HEK293 (cell line): ENCODE data around the gene SCAF4.

Experiments
- CTCF ChIA-PET: fragments of 350-600 bp; formaldehyde crosslinking; extraction: SDS; loops from one replicate; lab custom pipeline; 2021; ENCODE audit warnings: antibody characterized with exemption; lab: Yijun Ruan, JAX
- POLR2A ChIA-PET: fragments of 300-600 bp; formaldehyde crosslinking; extraction: SDS; loops from one replicate; lab custom pipeline; 2020; ENCODE audit warnings: antibody characterized with exemption, inconsistent platforms; lab: Yijun Ruan, JAX
- H3K27ac ChIP-seq: fragments of 200-500 bp; sonication (Bioruptor generic); 2 replicates; pipeline ENCODE4 v1.5.1; 2014; ENCODE audit warnings: low read depth, low read length, control low read depth, inconsistent platforms; ENCODE audit errors: extremely low read depth
- H3K36me3 ChIP-seq, 2 experiments: fragments of 200-500 bp in 1 of 2; sonication (Bioruptor generic) in 1 of 2; 1 replicate in 1 of 2; 2 replicates in 1 of 2; pipeline ENCODE4 v1.5.1; 2014 to 2017; ENCODE audit warnings: inconsistent platforms in 2 of 2, low read length in 2 of 2; ENCODE audit not compliant: control insufficient read depth in 2 of 2, insufficient read depth in 1 of 2
- H3K4me1 ChIP-seq: fragments of 200-500 bp; sonication (Bioruptor generic); 2 replicates; pipeline ENCODE4 v1.5.1; 2014; ENCODE audit warnings: mild to moderate bottlenecking, low read length, inconsistent platforms; ENCODE audit not compliant: control insufficient read depth, insufficient read depth
- H3K4me3 ChIP-seq: 2 replicates; pipeline ENCODE4 v1.5.1; 2011; ENCODE audit warnings: low read depth, mild to moderate bottlenecking, control low read depth, low read length, moderate library complexity
- H3K9me3 ChIP-seq: fragments of 200-500 bp; sonication (Bioruptor generic); 2 replicates; pipeline ENCODE4 v1.5.1; 2014; ENCODE audit warnings: low read depth, low read length, inconsistent platforms; ENCODE audit not compliant: control insufficient read depth, insufficient read depth
- BCL6B ChIP-seq: fragments of 450-650 bp; formaldehyde crosslinking; IDR thresholded peaks from 2 replicates; pipeline ENCODE4 v1.5.1; 2017; ENCODE audit warnings: missing biosample characterization, missing genetic modification characterization
- GLI2 ChIP-seq: fragments of 450-650 bp; formaldehyde crosslinking; IDR thresholded peaks from 2 replicates; pipeline ENCODE4; 2017; ENCODE audit warnings: missing biosample characterization, missing genetic modification characterization, low read depth, borderline replicate concordance
- GLIS2 ChIP-seq: fragments of 450-650 bp; formaldehyde crosslinking; IDR thresholded peaks from 2 replicates; pipeline ENCODE4 v1.5.1; 2016; ENCODE audit warnings: missing biosample characterization, missing genetic modification characterization
- HIC1 ChIP-seq: fragments of 450-650 bp; formaldehyde crosslinking; IDR thresholded peaks from 2 replicates; pipeline ENCODE4 v1.5.1; 2016; ENCODE audit warnings: missing biosample characterization, missing genetic modification characterization
- KLF8 ChIP-seq: fragments of 450-650 bp; formaldehyde crosslinking; IDR thresholded peaks from 2 replicates; pipeline ENCODE4 v1.5.1; 2016; ENCODE audit warnings: missing biosample characterization, missing genetic modification characterization
- OSR2 ChIP-seq: fragments of 450-650 bp; formaldehyde crosslinking; IDR thresholded peaks from 2 replicates; pipeline ENCODE4 v1.5.1; 2016; ENCODE audit warnings: missing biosample characterization, missing genetic modification characterization
- PRDM4 ChIP-seq: fragments of 450-650 bp; formaldehyde crosslinking; IDR thresholded peaks from 2 replicates; pipeline ENCODE4 v1.5.1; 2017; ENCODE audit warnings: missing biosample characterization, missing genetic modification characterization
- PRDM6 ChIP-seq: fragments of 450-650 bp; formaldehyde crosslinking; IDR thresholded peaks from 2 replicates; pipeline ENCODE4 v1.5.1; 2017; ENCODE audit warnings: missing biosample characterization, missing genetic modification characterization
- YY1 ChIP-seq: fragments of 450-650 bp; formaldehyde crosslinking; IDR thresholded peaks from 2 replicates; pipeline ENCODE4 v1.5.1; 2018; ENCODE audit warnings: missing biosample characterization, missing genetic modification characterization
- YY2 ChIP-seq: fragments of 450-650 bp; formaldehyde crosslinking; IDR thresholded peaks from 2 replicates; pipeline ENCODE4 v1.5.1; 2016; ENCODE audit warnings: missing biosample characterization, missing genetic modification characterization
- ZBTB26 ChIP-seq: fragments of 450-650 bp; formaldehyde crosslinking; optimal IDR thresholded peaks from 2 replicates; pipeline ENCODE3; 2016; ENCODE audit warnings: missing biosample characterization, mild to moderate bottlenecking, missing genetic modification characterization
- ZBTB7A ChIP-seq: fragments of 450-650 bp; formaldehyde crosslinking; IDR thresholded peaks from 2 replicates; pipeline ENCODE4 v1.5.1; 2016; ENCODE audit warnings: low read depth, missing biosample characterization, missing genetic modification characterization
- ZBTB8A ChIP-seq: fragments of 450-650 bp; formaldehyde crosslinking; IDR thresholded peaks from 2 replicates; pipeline ENCODE4 v1.5.1; 2016; ENCODE audit warnings: missing biosample characterization, missing genetic modification characterization
- ZNF280D ChIP-seq: fragments of 450-650 bp; formaldehyde crosslinking; IDR thresholded peaks from 2 replicates; pipeline ENCODE4 v1.5.1; 2016; ENCODE audit warnings: missing biosample characterization, missing genetic modification characterization
- ZNF311 ChIP-seq: fragments of 450-650 bp; formaldehyde crosslinking; IDR thresholded peaks from 2 replicates; pipeline ENCODE4 v1.5.1; 2017; ENCODE audit warnings: missing biosample characterization, missing genetic modification characterization, borderline replicate concordance
- ZNF362 ChIP-seq: fragments of 450-650 bp; formaldehyde crosslinking; IDR thresholded peaks from 2 replicates; pipeline ENCODE4 v1.5.1; 2016; ENCODE audit warnings: missing biosample characterization, missing genetic modification characterization
- ZNF585B ChIP-seq: fragments of 450-650 bp; formaldehyde crosslinking; IDR thresholded peaks from 2 replicates; pipeline ENCODE4 v1.5.1; 2016; ENCODE audit warnings: missing biosample characterization, missing genetic modification characterization
- ZNF624 ChIP-seq: fragments of 450-650 bp; formaldehyde crosslinking; IDR thresholded peaks from 2 replicates; pipeline ENCODE4 v1.5.1; 2017; ENCODE audit warnings: missing biosample characterization, missing genetic modification characterization
- ZNF670 ChIP-seq: fragments of 450-650 bp; formaldehyde crosslinking; IDR thresholded peaks from 2 replicates; pipeline ENCODE4 v1.5.1; 2016; ENCODE audit warnings: missing biosample characterization, missing genetic modification characterization, low read depth
- ZNF677 ChIP-seq: fragments of 450-650 bp; IDR thresholded peaks from 2 replicates; pipeline ENCODE4 v1.5.0; 2018; ENCODE audit warnings: missing biosample characterization, mild to moderate bottlenecking, missing genetic modification characterization, moderate library complexity
- ZNF777 ChIP-seq: fragments of 450-650 bp; formaldehyde crosslinking; IDR thresholded peaks from 2 replicates; pipeline ENCODE4 v1.5.1; 2017; ENCODE audit warnings: missing biosample characterization, missing genetic modification characterization, borderline replicate concordance
- ZNF792 ChIP-seq: fragments of 450-650 bp; formaldehyde crosslinking; IDR thresholded peaks from 2 replicates; pipeline ENCODE4 v1.5.1; 2016; ENCODE audit warnings: missing biosample characterization, missing genetic modification characterization

SCAF4 gene

GRCh38 chr21:31667639-31668038, 64.3 kb downstream of the SCAF4 start:
- TF ChIP-seq ZNF585B (tag by site-specific recombination) (no peak), GLIS2 (tag by site-specific recombination) (no peak), ZBTB8A (no peak), ZNF670 (tag by site-specific recombination) (no peak), ZNF792 (no peak), OSR2 (peak; percentile 52; the same call in 1 of the 2 replicates), GLI2 (tag by site-specific recombination) (0 out of 2 replicates have a peak, but pooled peaks have one; percentile 1), BCL6B (no peak), PRDM6 (tag by site-specific recombination) (peak; percentile 66), ZNF311 (tag by site-specific recombination) (no peak), YY2 (no peak)
- peaks cover 44 to 73% of the 10 kb centered on the region in 2 experiments for H3K36me3 ChIP-seq
- H3K9me3 ChIP-seq: no peaks in the 10 kb centered on the region
- POLR2A ChIA-PET: no interaction called here
- no peak overlapping the region for H3K27ac ChIP-seq
- no peak overlapping the region for H3K4me3 ChIP-seq
- CTCF ChIA-PET: interaction anchor here (0.7 kb wide), 1 partner anchor 143 kb away, joined by 3 read pairs; no protein-coding TSS in a partner anchor
- H3K4me1 ChIP-seq: 0 out of 2 replicates have a peak, but pooled peaks cover 4% of the 10 kb centered on the region

GRCh38 chr21:31667132-31667531, 64.8 kb downstream of the SCAF4 start:
- 0 out of 2 replicates have a peak, but pooled peaks cover 4% of the 10 kb centered on the region for H3K4me1 ChIP-seq
- no peak overlapping the region for H3K4me3 ChIP-seq
- peaks cover 44 to 76% of the 10 kb centered on the region in 2 experiments for H3K36me3 ChIP-seq
- ChIA-PET POLR2A (interaction anchor here (0.7 kb wide), 1 partner anchor 127 kb away, joined by 3 read pairs; no protein-coding TSS in a partner anchor), CTCF (interaction anchor here (0.6 to 1.0 kb wide), 2 partner anchors 33 to 119 kb away, joined by 3 read pairs; no protein-coding TSS in a partner anchor)
- no peaks in the 10 kb centered on the region for H3K9me3 ChIP-seq
- no peak overlapping the region for H3K27ac ChIP-seq
- TF ChIP-seq ZNF624 (tag by site-specific recombination) (no peak), HIC1 (tag by site-specific recombination) (no peak), ZBTB7A (tag by site-specific recombination) (no peak), ZNF362 (tag by site-specific recombination) (no peak), KLF8 (tag by site-specific recombination) (no peak), ZNF280D (tag by site-specific recombination) (no peak), ZBTB26 (no peak), ZNF677 (tag by site-specific recombination) (peak; percentile 54; the same call in 1 of the 2 replicates), ZNF777 (tag by site-specific recombination) (no peak), YY1 (tag by site-specific recombination) (no peak), PRDM4 (tag by site-specific recombination) (peak; percentile 43)
